Measurements from ENCODE around the gene MED13L.

Gene MED13L

GRCh38 chr12:116207274-116207673 lies 70.2 kb downstream of the MED13L start:
- no peak for DNase-seq

GRCh38 chr12:116206828-116207227 lies 70.7 kb downstream of the MED13L start:
- no peak for DNase-seq

GRCh38 chr12:116204785-116205184 lies 72.7 kb downstream of the MED13L start:
- DNase-seq: no peak

- no peak for DNase-seq
These were observed 73.3 kb downstream of the MED13L start for GRCh38 chr12:116204169-116204568.

- no peak for DNase-seq
These were observed 74.6 kb downstream of the MED13L start for GRCh38 chr12:116202940-116203339.

GRCh38 chr12:116202433-116202832 lies 75.1 kb downstream of the MED13L start:
- DNase-seq: no peak

- no peak for DNase-seq
These were observed 75.6 kb downstream of the MED13L start for GRCh38 chr12:116201908-116202307.

GRCh38 chr12:116201359-116201758 lies 76.1 kb downstream of the MED13L start:
- no peak for DNase-seq

GRCh38 chr12:116200812-116201211 lies 76.7 kb downstream of the MED13L start:
- DNase-seq: no peak

GRCh38 chr12:116199160-116199706 lies 78.3 kb downstream of the MED13L start:
- no peak for DNase-seq

GRCh38 chr12:116196752-116197718 lies 80.5 kb downstream of the MED13L start:
- no peak for DNase-seq

GRCh38 chr12:116196226-116196625 lies 81.3 kb downstream of the MED13L start:
- no peak for DNase-seq

GRCh38 chr12:116194935-116195431 lies 82.5 kb downstream of the MED13L start:
- no peak for DNase-seq

GRCh38 chr12:116189692-116190091 lies 87.8 kb downstream of the MED13L start:
- DNase-seq: no peak

GRCh38 chr12:116188581-116188980 lies 88.9 kb downstream of the MED13L start:
- no peak for DNase-seq

- DNase-seq: no peak
These were observed 90.4 kb downstream of the MED13L start for GRCh38 chr12:116187151-116187511.

GRCh38 chr12:116186482-116187150 lies 90.9 kb downstream of the MED13L start:
- no peak for DNase-seq

- no peak for DNase-seq
These were observed 92.7 kb downstream of the MED13L start for GRCh38 chr12:116184763-116185162.

GRCh38 chr12:116183741-116184141 lies 93.8 kb downstream of the MED13L start:
- DNase-seq: no peak

- peak; percentile 14 for DNase-seq
These were observed 95.0 kb downstream of the MED13L start for GRCh38 chr12:116182359-116183063.

GRCh38 chr12:116180448-116180847 lies 97.0 kb downstream of the MED13L start:
- DNase-seq: no peak

GRCh38 chr12:116179384-116179783 lies 98.1 kb downstream of the MED13L start:
- DNase-seq: no peak

- DNase-seq: no peak
These were observed 100.5 kb downstream of the MED13L start for GRCh38 chr12:116177017-116177416.

All from DMS79 (cell line).